Gastroesophageal sphincter (tissue), 4 donors: ENCODE data around the gene GPX7. TPM values are rescaled to one million over a fixed set of nuclear protein-coding genes. Genes with fewer than 3 reads are reported as not detected.
A peak's percentile ranks its signal among the peaks of the same experiment; 100 is the strongest.

Experiments
- ATAC-seq: fragments of 150-250 bp; one replicate; pipeline ENCODE4 v1.9.1; 2016; ENCODE audit warnings: mild to moderate bottlenecking, moderate library complexity
- H3K27ac ChIP-seq, 4 donors: fragments of 200-600 bp; sonication (generic) in 3 of 4; 1 replicate in 3 of 4; 2 replicates in 1 of 4; pipeline ENCODE4 v1.5.1; 2016 to 2019
- H3K27me3 ChIP-seq: fragments of 200-600 bp; sonication (generic); one replicate; pipeline ENCODE4 v1.5.1; 2019
- H3K36me3 ChIP-seq, 2 donors: fragments of 200-600 bp; sonication (generic); one replicate each; pipeline ENCODE4 v1.5.1; 2019; ENCODE audit warnings: control low read depth in 1 of 2
- H3K4me1 ChIP-seq, 3 donors: fragments of 200-600 bp; sonication (generic); 1 replicate in 2 of 3; 2 replicates in 1 of 3; pipeline ENCODE4 v1.5.1; 2016 to 2019; ENCODE audit warnings: control low read depth in 2 of 3
- H3K4me3 ChIP-seq, 2 donors: fragments of 200-600 bp; sonication (generic); one replicate each; pipeline ENCODE4 v1.5.1; 2019; ENCODE audit warnings: mild to moderate bottlenecking in 1 of 2, moderate library complexity in 1 of 2
- H3K9me3 ChIP-seq, 3 donors: fragments of 200-600 bp; sonication (generic); one replicate each; pipeline ENCODE4 v1.5.1; 2017 to 2019; ENCODE audit warnings: control low read depth in 2 of 3
- CTCF ChIP-seq, 4 experiments: fragments of 200-600 bp in 2 of 4; fragments of 450-650 bp in 2 of 4; sonication (generic) in 1 of 4; IDR thresholded peaks; one replicate each; pipeline ENCODE4 v1.5.1; 2017 to 2019; ENCODE audit warnings: antibody characterized with exemption in 4 of 4, mild to moderate bottlenecking in 2 of 4, moderate library complexity in 2 of 4
- EP300 ChIP-seq: sonication (generic); formaldehyde crosslinking; IDR thresholded peaks from one replicate; pipeline ENCODE4 v1.6.1; 2017; ENCODE audit warnings: antibody characterized with exemption, mild to moderate bottlenecking
- POLR2A ChIP-seq, 2 donors: fragments of 450-650 bp; IDR thresholded peaks; one replicate each; pipeline ENCODE4 v1.6.1; 2017; ENCODE audit warnings: antibody characterized with exemption in 2 of 2, mild to moderate bottlenecking in 2 of 2, moderate library complexity in 1 of 2
- POLR2AphosphoS5 ChIP-seq: sonication (generic); formaldehyde crosslinking; IDR thresholded peaks from one replicate; pipeline ENCODE4 v1.6.1; 2017; ENCODE audit warnings: antibody characterized with exemption
- WGBS, 2 donors: methylation state at CpG; one replicate each; pipeline ENCODE4 v1.1.5; 2018; ENCODE audit warnings: low coverage in 1 of 2; 5-methylcytosine and 5-hydroxymethylcytosine counted together
- total RNA-seq, 4 donors: library from RNA; depleted of rRNA; stranded (reverse); fragments of >200 nt; gene quantifications; one replicate each; pipeline ENCODE4 v1.1.0, GENCODE V29; 2016

Gene GPX7
- total RNA-seq, 4 donors from 2014 or later, result 13.0 to 22.5 (median 16.2) TPM

- no peak for ATAC-seq
- TF ChIP-seq POLR2AphosphoS5 (no peak), CTCF (IDR thresholded peaks at IDR 0.05) (no peak), EP300 (no peak), POLR2A (IDR thresholded peaks at IDR 0.05) (no peak)
These were observed 29.7 kb downstream of the GPX7 start for GRCh38 chr1:52631759-52632331.

GRCh38 chr1:52632732-52633290, 30.6 kb downstream of the GPX7 start, which contains the start of gene SHISAL2A:
Gene SHISAL2A (plus strand): TSS chr1:52633168. CDS start chr1:52633494, 326 bp downstream.
- ATAC-seq, result peak; percentile 61
- peak within 1 kb of the TSS; percentile 19 to 57 for H3K4me3 ChIP-seq
- TF ChIP-seq POLR2A (IDR thresholded peaks at IDR 0.05) (no peak), POLR2AphosphoS5 (no peak), EP300 (no peak), CTCF (IDR thresholded peaks at IDR 0.05) (no peak)
- H3K9me3 ChIP-seq, result no peaks in the 10 kb centered on the region
- peaks cover 0 to 14% (median 7%) of the 10 kb centered on the region in 3 donors for H3K4me1 ChIP-seq
- no peaks in the 10 kb centered on the region for H3K36me3 ChIP-seq
- peaks cover 36% of the 10 kb centered on the region for H3K27me3 ChIP-seq
- H3K27ac ChIP-seq, result peak within 1 kb of the TSS in 1 of 4 donors; percentile 16
- no CpG with 5 or more reads among the region's 53 CpGs for WGBS, 2 donors

More at GRCh38 chr1:52631759-52632331, 29.7 kb downstream of the GPX7 start:
- peaks cover 0 to 14% (median 7%) of the 10 kb centered on the region in 3 donors for H3K4me1 ChIP-seq
- H3K4me3 ChIP-seq, result no peak overlapping the region
- H3K27me3 ChIP-seq, result peaks cover 36% of the 10 kb centered on the region
- H3K9me3 ChIP-seq, result no peaks in the 10 kb centered on the region
- no peak overlapping the region for H3K27ac ChIP-seq
- WGBS, 2 donors, result 80 to 83% methylated on average over 1 of the region's 8 CpGs
- no peaks in the 10 kb centered on the region for H3K36me3 ChIP-seq

DNA sequence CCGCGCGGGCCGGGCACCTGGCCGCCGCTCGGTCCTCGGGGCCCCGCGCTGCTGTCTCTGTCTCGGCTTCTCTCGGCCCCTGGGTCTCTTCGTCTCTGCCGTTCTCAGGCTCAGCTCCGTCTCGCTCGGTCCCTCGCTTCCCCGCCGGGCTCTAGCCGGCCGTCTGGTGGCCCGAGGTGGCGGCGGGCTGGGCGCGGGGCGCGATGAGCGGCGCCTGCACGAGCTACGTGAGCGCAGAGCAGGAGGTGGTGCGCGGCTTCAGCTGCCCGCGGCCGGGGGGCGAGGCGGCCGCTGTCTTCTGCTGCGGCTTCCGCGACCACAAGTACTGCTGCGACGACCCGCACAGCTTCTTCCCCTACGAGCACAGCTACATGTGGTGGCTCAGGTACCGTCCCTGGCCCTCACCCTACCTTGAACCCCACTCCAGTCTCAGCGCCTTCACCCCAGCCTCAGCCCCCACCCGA, 31.2 kb downstream of the GPX7 start:
- Histone ChIP-seq H3K36me3 (no peaks in the 10 kb centered on the region), H3K27ac (peak overlapping the region in 1 of 4 donors; percentile 16), H3K27me3 (peaks cover 36% of the 10 kb centered on the region), H3K9me3 (no peaks in the 10 kb centered on the region), H3K4me1 (peaks cover 0 to 14% (median 7%) of the 10 kb centered on the region in 3 donors), H3K4me3 (peak overlapping the region; percentile 19 to 57)
- 21 to 31% methylated on average over 3 to 4 of the region's 52 CpGs for WGBS, 2 donors
- no peak for TF ChIP-seq CTCF (IDR thresholded peaks at IDR 0.05)
- TF ChIP-seq POLR2A (IDR thresholded peaks at IDR 0.05), result no peak
- no peak for TF ChIP-seq POLR2AphosphoS5
- no peak for TF ChIP-seq EP300
- ATAC-seq, result no peak

DNA sequence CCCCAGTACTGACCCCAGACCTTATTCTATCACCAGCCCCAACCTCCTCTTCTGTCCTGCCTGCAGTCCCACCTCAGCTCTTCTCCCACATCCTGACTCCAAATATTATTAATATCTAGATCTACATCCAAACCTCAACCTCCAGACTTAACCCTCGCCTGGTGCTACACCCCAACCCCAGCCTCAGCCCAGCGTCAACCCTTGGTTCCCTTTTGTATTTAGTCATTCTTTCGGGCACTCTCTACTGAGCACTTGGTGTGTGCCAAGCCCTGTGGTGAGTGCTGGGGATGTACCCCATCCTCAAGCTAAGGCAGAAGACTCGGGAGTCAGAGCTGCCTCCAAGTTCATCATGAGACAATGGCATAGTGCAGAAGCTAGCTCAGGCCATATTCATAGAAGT, 31.9 kb downstream of the GPX7 start:
- no peak for ATAC-seq
- no peaks in the 10 kb centered on the region for H3K36me3 ChIP-seq
- no peak overlapping the region for H3K27ac ChIP-seq
- TF ChIP-seq EP300, result no peak
- TF ChIP-seq CTCF (IDR thresholded peaks at IDR 0.05), result no peak
- no peak for TF ChIP-seq POLR2A (IDR thresholded peaks at IDR 0.05)
- TF ChIP-seq POLR2AphosphoS5, result no peak
- no peak overlapping the region for H3K4me3 ChIP-seq
- H3K4me1 ChIP-seq, result peaks cover 0 to 14% (median 7%) of the 10 kb centered on the region in 3 donors
- 75 to 100% methylated on average over 3 of the region's 4 CpGs for WGBS, 2 donors
- H3K27me3 ChIP-seq, result peaks cover 36% of the 10 kb centered on the region
- no peaks in the 10 kb centered on the region for H3K9me3 ChIP-seq
